Osteocyte (in vitro differentiated cells): ENCODE measurements around the gene SFTA2. TPM values are rescaled to one million over a fixed set of nuclear protein-coding genes. Genes with fewer than 3 reads are reported as not detected.
A peak's percentile ranks its signal among the peaks of the same experiment; 100 is the strongest.

Source experiments
- DNase-seq: peaks from one replicate; pipeline ENCODE4 v3.0.0; 2021; ENCODE audit warnings: mixed read lengths; ENCODE audit not compliant: unreplicated experiment; ENCODE audit errors: extremely low spot score
- H3K27ac Mint-ChIP-seq: one replicate; pipeline ENCODE4 v1.8.0; 2021; ENCODE audit warnings: mild to moderate bottlenecking, mixed read lengths; ENCODE audit not compliant: unreplicated experiment
- H3K27me3 Mint-ChIP-seq: one replicate; pipeline ENCODE4 v1.8.0; 2021; ENCODE audit warnings: mixed read lengths; ENCODE audit not compliant: unreplicated experiment
- H3K36me3 Mint-ChIP-seq: one replicate; pipeline ENCODE4 v1.8.0; 2021; ENCODE audit warnings: mixed read lengths; ENCODE audit not compliant: unreplicated experiment
- H3K4me1 Mint-ChIP-seq: one replicate; pipeline ENCODE4 v1.8.0; 2021; ENCODE audit warnings: mixed read lengths; ENCODE audit not compliant: unreplicated experiment
- H3K4me3 Mint-ChIP-seq: one replicate; pipeline ENCODE4 v1.8.0; 2021; ENCODE audit warnings: mild to moderate bottlenecking, moderate library complexity, mixed read lengths; ENCODE audit not compliant: unreplicated experiment
- H3K9me3 Mint-ChIP-seq: one replicate; pipeline ENCODE4 v1.8.0; 2021; ENCODE audit warnings: mixed read lengths; ENCODE audit not compliant: unreplicated experiment
- CTCF ChIP-seq: fragments of 200-600 bp; sonication (generic); IDR thresholded peaks from 2 replicates; pipeline ENCODE4 v1.5.0; 2021; ENCODE audit warnings: antibody characterized with exemption, mild to moderate bottlenecking, moderate library complexity
- total RNA-seq: library from RNA; stranded (reverse); gene quantifications from 2 replicates; pipeline ENCODE4 v1.2.1, GENCODE V29; 2021

SFTA2 gene
- total RNA-seq, 1 donor from 2014 or later, result not detected

- Mint-ChIP-seq H3K27ac (peak overlapping the region; percentile 94), H3K9me3 (no peaks in the 10 kb centered on the region), H3K4me1 (peaks cover 81% of the 10 kb centered on the region), H3K36me3 (peaks cover 8% of the 10 kb centered on the region), H3K27me3 (no peaks in the 10 kb centered on the region), H3K4me3 (peak overlapping the region; percentile 84)
- TF ChIP-seq CTCF, result no peak
- DNase-seq, result no peak
Measured at GRCh38 chr6:30884521-30885480, 47.2 kb downstream of the SFTA2 start.

- H3K4me3 Mint-ChIP-seq, result peak within 1 kb of the TSS; percentile 84
- DNase-seq, result no peak
- peak within 1 kb of the TSS; percentile 94 for H3K27ac Mint-ChIP-seq
- no peaks in the 10 kb centered on the region for H3K9me3 Mint-ChIP-seq
- H3K27me3 Mint-ChIP-seq, result no peaks in the 10 kb centered on the region
- H3K36me3 Mint-ChIP-seq, result peaks cover 1% of the 10 kb centered on the region
- TF ChIP-seq CTCF, result no peak
- peaks cover 76% of the 10 kb centered on the region for H3K4me1 Mint-ChIP-seq
Measured at GRCh38 chr6:30883685-30884520, 48.1 kb downstream of the SFTA2 start, which contains the start of gene DDR1. DDR1 (plus strand) TSS chr6:30884519; CDS start chr6:30888730, 4,211 bp downstream.

GRCh38 chr6:30882759-30883684 lies 48.9 kb downstream of the SFTA2 start:
- peaks cover 70% of the 10 kb centered on the region for H3K4me1 Mint-ChIP-seq
- H3K27me3 Mint-ChIP-seq, result no peaks in the 10 kb centered on the region
- H3K4me3 Mint-ChIP-seq, result peak overlapping the region; percentile 72
- no peak for DNase-seq
- H3K36me3 Mint-ChIP-seq, result no peaks in the 10 kb centered on the region
- peak overlapping the region; percentile 92 for H3K27ac Mint-ChIP-seq
- no peaks in the 10 kb centered on the region for H3K9me3 Mint-ChIP-seq
- no peak for TF ChIP-seq CTCF

- Mint-ChIP-seq H3K4me3 (peak overlapping the region; percentile 8), H3K4me1 (peaks cover 69% of the 10 kb centered on the region), H3K9me3 (no peaks in the 10 kb centered on the region), H3K27me3 (no peaks in the 10 kb centered on the region), H3K36me3 (no peaks in the 10 kb centered on the region), H3K27ac (peak overlapping the region; percentile 92)
- no peak for DNase-seq
- no peak for TF ChIP-seq CTCF
Measured at GRCh38 chr6:30882204-30882758, 49.7 kb downstream of the SFTA2 start.
